Erythroblast (primary cell): ENCODE data around the gene SLC35A4.

Experiments used
- GATA1 ChIP-seq: IDR thresholded peaks from 2 replicates; pipeline ENCODE4 v1.6.1; 2011; ENCODE audit warnings: low read depth, mild to moderate bottlenecking, control low read depth, low read length, moderate library complexity
- POLR2A ChIP-seq: IDR thresholded peaks from 2 replicates; pipeline ENCODE4 v1.6.1; 2011; ENCODE audit warnings: mild to moderate bottlenecking, low read length

DNA sequence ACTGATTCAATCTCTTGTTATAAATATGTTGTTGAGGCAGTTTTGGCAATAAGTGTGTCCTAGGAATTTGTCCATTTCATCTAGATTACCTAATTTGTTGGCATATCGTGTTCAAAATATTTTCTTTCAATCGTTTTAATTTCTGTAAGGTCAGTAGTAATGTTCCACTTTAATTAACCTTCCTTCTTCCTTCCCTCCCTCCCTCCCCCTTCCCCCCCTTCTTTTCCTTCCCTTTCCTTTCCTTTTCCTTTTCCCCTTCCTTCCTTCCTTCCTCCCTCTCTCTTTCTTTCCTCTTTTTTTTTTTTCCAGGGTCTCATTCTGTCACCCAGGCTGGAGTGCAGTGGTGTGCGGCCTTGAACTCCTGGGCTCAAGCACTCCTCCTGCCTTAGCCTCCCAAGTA, 41.3 kb downstream of the SLC35A4 start:
- TF ChIP-seq POLR2A (no peak), GATA1 (no peak)
